H9 (cell line): ENCODE measurements around the gene RAPGEF3. TPM values are rescaled to one million over a fixed set of nuclear protein-coding genes. Genes with fewer than 3 reads are reported as not detected.

Source experiments
- DNase-seq: peaks from one replicate; pipeline ENCODE4 v3.0.0-alpha.2; 2017
- H2AFZ ChIP-seq: one replicate; pipeline ENCODE4 v1.6.1; 2013; ENCODE audit warnings: mild to moderate bottlenecking, low read length, control low read depth, moderate library complexity
- H2AK5ac ChIP-seq: 2 replicates; pipeline ENCODE4 v1.6.1; 2013; ENCODE audit warnings: low read length, control low read depth, mixed read lengths; ENCODE audit not compliant: insufficient read length
- H2BK120ac ChIP-seq: one replicate; pipeline ENCODE4 v1.6.1; 2013; ENCODE audit warnings: low read depth, mild to moderate bottlenecking, low read length, control low read depth, inconsistent platforms; ENCODE audit not compliant: poor library complexity, severe bottlenecking
- H2BK12ac ChIP-seq: 2 replicates; pipeline ENCODE4 v1.6.1; 2013; ENCODE audit warnings: low read length, control low read depth, mixed read lengths, low read depth; ENCODE audit not compliant: insufficient read length
- H2BK15ac ChIP-seq: 2 replicates; pipeline ENCODE4 v1.6.1; 2013; ENCODE audit warnings: low read depth, low read length, control low read depth
- H2BK20ac ChIP-seq: one replicate; pipeline ENCODE4 v1.6.1; 2013; ENCODE audit warnings: low read depth, mild to moderate bottlenecking, low read length, control low read depth, inconsistent platforms; ENCODE audit not compliant: poor library complexity, severe bottlenecking
- H2BK5ac ChIP-seq: 2 replicates; pipeline ENCODE4 v1.6.1; 2013; ENCODE audit warnings: low read length, control low read depth, mixed read lengths; ENCODE audit not compliant: insufficient read length
- H3K14ac ChIP-seq: 2 replicates; pipeline ENCODE4 v1.6.1; 2013; ENCODE audit warnings: low read length, control low read depth; ENCODE audit not compliant: insufficient read depth
- H3K18ac ChIP-seq: 2 replicates; pipeline ENCODE4 v1.6.1; 2013; ENCODE audit warnings: low read depth, mild to moderate bottlenecking, mixed read lengths, low read length, control low read depth; ENCODE audit not compliant: insufficient read length
- H3K23ac ChIP-seq: 2 replicates; pipeline ENCODE4 v1.6.1; 2013; ENCODE audit warnings: low read length, control low read depth, mixed read lengths, low read depth; ENCODE audit not compliant: insufficient read length
- H3K23me2 ChIP-seq: 2 replicates; pipeline ENCODE4 v1.6.1; 2013; ENCODE audit warnings: low read depth, mild to moderate bottlenecking, mixed read lengths, low read length, control low read depth; ENCODE audit not compliant: insufficient read length, poor library complexity, severe bottlenecking
- H3K27ac ChIP-seq: 2 replicates; pipeline ENCODE4 v1.5.1; 2013; ENCODE audit warnings: low read length, control low read depth, mixed read lengths, low read depth; ENCODE audit not compliant: insufficient read length
- H3K27me3 ChIP-seq: 2 replicates; pipeline ENCODE4 v1.6.1; 2013; ENCODE audit warnings: low read length, control low read depth, inconsistent platforms; ENCODE audit not compliant: insufficient read depth
- H3K4ac ChIP-seq: 2 replicates; pipeline ENCODE4 v1.6.1; 2013; ENCODE audit warnings: low read depth, mild to moderate bottlenecking, control low read depth, inconsistent platforms, low read length, moderate library complexity
- H3K4me1 ChIP-seq: 2 replicates; pipeline ENCODE4 v1.6.1; 2013; ENCODE audit warnings: low read length, control low read depth, inconsistent platforms; ENCODE audit not compliant: insufficient read depth
- H3K4me2 ChIP-seq: 2 replicates; pipeline ENCODE4 v1.6.1; 2013; ENCODE audit warnings: low read length, control low read depth, mixed read lengths; ENCODE audit not compliant: insufficient read length, insufficient read depth
- H3K56ac ChIP-seq: 2 replicates; pipeline ENCODE4 v1.6.1; 2013; ENCODE audit warnings: low read depth, mild to moderate bottlenecking, mixed read lengths, low read length, control low read depth; ENCODE audit not compliant: insufficient read length
- H3K79me1 ChIP-seq: 2 replicates; pipeline ENCODE4 v1.6.1; 2013; ENCODE audit warnings: low read depth, mild to moderate bottlenecking, moderate library complexity, low read length, control low read depth, inconsistent platforms; ENCODE audit not compliant: insufficient read depth, poor library complexity, severe bottlenecking
- H3K79me2 ChIP-seq: 2 replicates; pipeline ENCODE4 v1.6.1; 2013; ENCODE audit warnings: low read length, control low read depth, inconsistent platforms; ENCODE audit not compliant: insufficient read depth
- H3K9ac ChIP-seq: 2 replicates; pipeline ENCODE4 v1.6.1; 2013; ENCODE audit warnings: low read length, control low read depth, mixed read lengths; ENCODE audit not compliant: insufficient read length; ENCODE audit errors: extremely low read depth
- H3K9me3 ChIP-seq: one replicate; pipeline ENCODE4 v1.6.1; 2013; ENCODE audit warnings: low read depth, low read length, inconsistent platforms; ENCODE audit not compliant: control insufficient read depth
- H3T11ph ChIP-seq: one replicate; pipeline ENCODE4 v1.6.1; 2013; ENCODE audit warnings: mild to moderate bottlenecking, low read length, control low read depth, inconsistent platforms
- H4K20me1 ChIP-seq: one replicate; pipeline ENCODE4 v1.6.1; 2013; ENCODE audit not compliant: control insufficient read depth, insufficient read length, insufficient read depth
- H4K5ac ChIP-seq: 2 replicates; pipeline ENCODE4 v1.6.1; 2013; ENCODE audit warnings: low read depth, mild to moderate bottlenecking, mixed read lengths, low read length, control low read depth; ENCODE audit not compliant: insufficient read length
- H4K8ac ChIP-seq: replicated peaks from 2 replicates; pipeline ENCODE4 v1.6.1; 2013; ENCODE audit warnings: low read length, control low read depth, mixed read lengths, low read depth; ENCODE audit not compliant: insufficient read length
- H4K91ac ChIP-seq: 2 replicates; pipeline ENCODE4 v1.6.1; 2013; ENCODE audit warnings: low read depth, mild to moderate bottlenecking, moderate library complexity, mixed read lengths, low read length, control low read depth; ENCODE audit not compliant: insufficient read length
- H3K27ac Mint-ChIP-seq, 3 experiments: 2 replicates in 2 of 3; 3 replicates in 1 of 3; pipeline ENCODE4 v1.8.0; 2020 to 2021; ENCODE audit warnings: mixed read lengths in 3 of 3, mild to moderate bottlenecking in 1 of 3, moderate library complexity in 1 of 3
- H3K27me3 Mint-ChIP-seq: 2 replicates; pipeline ENCODE4 v1.8.0; 2021; ENCODE audit warnings: low read depth, mild to moderate bottlenecking, moderate library complexity, mixed read lengths
- H3K36me3 Mint-ChIP-seq, 3 experiments: 2 replicates in 2 of 3; 3 replicates in 1 of 3; pipeline ENCODE4 v1.8.0; 2020 to 2021; ENCODE audit warnings: low read depth in 3 of 3, mixed read lengths in 3 of 3; ENCODE audit not compliant: insufficient read depth in 1 of 3
- H3K4me1 Mint-ChIP-seq, 2 experiments: 2 replicates each; pipeline ENCODE4 v1.8.0; 2020; ENCODE audit warnings: mixed read lengths in 2 of 2
- H3K4me3 Mint-ChIP-seq, 2 experiments: 2 replicates in 1 of 2; 3 replicates in 1 of 2; pipeline ENCODE4 v1.8.0; 2020 to 2021; ENCODE audit warnings: mild to moderate bottlenecking in 2 of 2, mixed read lengths in 2 of 2, moderate library complexity in 1 of 2
- H3K9me3 Mint-ChIP-seq, 2 experiments: 2 replicates in 1 of 2; 3 replicates in 1 of 2; pipeline ENCODE4 v1.8.0; 2020; ENCODE audit warnings: mild to moderate bottlenecking in 2 of 2, mixed read lengths in 2 of 2, moderate library complexity in 1 of 2
- WGBS: extraction: QIAGEN DNeasy Blood & Tissue Kit; methylation state at CpG from one replicate; pipeline ENCODE4 v1.1.7; 2013; ENCODE audit warnings: missing lambda C conversion rate, low lambda C conversion rate, mixed read lengths; ENCODE audit not compliant: insufficient read length; ENCODE audit errors: extremely low coverage; 5-methylcytosine and 5-hydroxymethylcytosine counted together
- total RNA-seq: library from RNA; stranded (reverse); gene quantifications from 2 replicates; pipeline ENCODE4 v1.2.1, GENCODE V29; 2021
- TF ChIP-seq, protein P1 (sequence below): fragments of 200-600 bp; sonication (generic); conservative IDR thresholded peaks from 3 replicates; pipeline ENCODE4 v1.8.0; 2021; ENCODE audit warnings: antibody characterized with exemption, mild to moderate bottlenecking

Gene RAPGEF3
- total RNA-seq, 1 experiment from 2014 or later = 7.4 TPM

DNA sequence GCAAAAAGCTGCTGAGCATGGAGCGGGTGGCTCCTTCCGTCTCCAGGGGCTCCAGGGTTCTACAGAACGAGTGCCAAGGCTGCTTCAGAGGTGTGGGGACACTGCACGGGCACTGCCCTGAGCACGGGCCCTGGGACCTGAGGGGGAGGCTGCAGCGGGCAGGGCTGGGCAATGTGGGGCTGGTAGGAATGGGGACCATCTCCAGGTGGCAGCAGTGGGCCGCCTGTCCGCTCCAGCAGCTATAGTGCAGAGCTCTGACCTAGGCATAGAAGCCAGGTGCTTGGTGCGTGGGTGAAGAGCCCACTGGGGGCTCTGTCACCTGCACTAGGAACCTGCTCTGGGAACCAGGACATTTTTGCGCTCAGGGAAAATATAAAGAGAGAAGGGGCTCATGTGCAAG, 38.8 kb upstream of the RAPGEF3 start:
- H3K9me3 Mint-ChIP-seq = no peaks in the 10 kb centered on the region; a peak in 1 of 5 replicates
- no peak overlapping the region for H4K91ac ChIP-seq
- H2BK12ac ChIP-seq = no peak overlapping the region
- no peak overlapping the region for H2BK120ac ChIP-seq
- H3K27me3 Mint-ChIP-seq = no peaks in the 10 kb centered on the region
- TF ChIP-seq, protein P1, sequence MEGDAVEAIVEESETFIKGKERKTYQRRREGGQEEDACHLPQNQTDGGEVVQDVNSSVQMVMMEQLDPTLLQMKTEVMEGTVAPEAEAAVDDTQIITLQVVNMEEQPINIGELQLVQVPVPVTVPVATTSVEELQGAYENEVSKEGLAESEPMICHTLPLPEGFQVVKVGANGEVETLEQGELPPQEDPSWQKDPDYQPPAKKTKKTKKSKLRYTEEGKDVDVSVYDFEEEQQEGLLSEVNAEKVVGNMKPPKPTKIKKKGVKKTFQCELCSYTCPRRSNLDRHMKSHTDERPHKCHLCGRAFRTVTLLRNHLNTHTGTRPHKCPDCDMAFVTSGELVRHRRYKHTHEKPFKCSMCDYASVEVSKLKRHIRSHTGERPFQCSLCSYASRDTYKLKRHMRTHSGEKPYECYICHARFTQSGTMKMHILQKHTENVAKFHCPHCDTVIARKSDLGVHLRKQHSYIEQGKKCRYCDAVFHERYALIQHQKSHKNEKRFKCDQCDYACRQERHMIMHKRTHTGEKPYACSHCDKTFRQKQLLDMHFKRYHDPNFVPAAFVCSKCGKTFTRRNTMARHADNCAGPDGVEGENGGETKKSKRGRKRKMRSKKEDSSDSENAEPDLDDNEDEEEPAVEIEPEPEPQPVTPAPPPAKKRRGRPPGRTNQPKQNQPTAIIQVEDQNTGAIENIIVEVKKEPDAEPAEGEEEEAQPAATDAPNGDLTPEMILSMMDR = peak; percentile 65
- H2AFZ ChIP-seq = no peak overlapping the region
- no peak overlapping the region for H3K14ac ChIP-seq
- H4K5ac ChIP-seq = no peak overlapping the region
- no peak overlapping the region for H2BK5ac ChIP-seq
- H3K27ac ChIP-seq = no peak overlapping the region
- peak; percentile 80 for DNase-seq
- no peak overlapping the region for H2BK20ac ChIP-seq
- no peaks in the 10 kb centered on the region; the same call in 1 of the 2 replicates for H3K4me1 ChIP-seq
- no peak overlapping the region for H3K56ac ChIP-seq
- no peak overlapping the region for H2AK5ac ChIP-seq
- no CpG with 5 or more reads among the region's 10 CpGs for WGBS
- H3K27me3 ChIP-seq = no peaks in the 10 kb centered on the region
- H3K4me2 ChIP-seq = no peak overlapping the region
- no peak overlapping the region for H3K9ac ChIP-seq
- H3K4me1 Mint-ChIP-seq = peaks cover 18 to 31% of the 10 kb centered on the region in 2 experiments
- H3K4ac ChIP-seq = no peak overlapping the region
- peak overlapping the region in 1 of 3 experiments; percentile 85; a peak in 1 of 7 replicates for H3K27ac Mint-ChIP-seq
- no peak overlapping the region for H2BK15ac ChIP-seq
- no peak overlapping the region for H3K18ac ChIP-seq
- no peak overlapping the region for H3T11ph ChIP-seq
- no peak overlapping the region for H3K4me3 Mint-ChIP-seq
- peaks cover 2% of the 10 kb centered on the region for H4K20me1 ChIP-seq
- no peaks in the 10 kb centered on the region for H3K79me1 ChIP-seq
- H3K36me3 Mint-ChIP-seq = peaks cover 13 to 37% (median 32%) of the 10 kb centered on the region in 3 experiments; a peak in 6 of 7 replicates
- H3K79me2 ChIP-seq = peaks cover 1% of the 10 kb centered on the region; the same call in 1 of the 2 replicates
- H4K8ac ChIP-seq = no peak overlapping the region
- no peaks in the 10 kb centered on the region for H3K9me3 ChIP-seq
- H3K23ac ChIP-seq = no peak overlapping the region
- no peaks in the 10 kb centered on the region for H3K23me2 ChIP-seq
